HG03095 (cell line): ENCODE data around the gene RPLP2.

Experiments
- ATAC-seq: cut with Tn5 transposase; IDR thresholded peaks from one replicate; pipeline ENCODE4 v1.9.1; 2021; ENCODE audit warnings: moderate library complexity; ENCODE audit not compliant: unreplicated experiment

Gene RPLP2

GRCh38 chr11:809287-810039 lies at the start of gene RPLP2:
TSS of gene RPLP2 (plus strand) at chr11:809967. CDS start at chr11:810235, 268 bp downstream.
- peak; percentile 61 for ATAC-seq

DNA sequence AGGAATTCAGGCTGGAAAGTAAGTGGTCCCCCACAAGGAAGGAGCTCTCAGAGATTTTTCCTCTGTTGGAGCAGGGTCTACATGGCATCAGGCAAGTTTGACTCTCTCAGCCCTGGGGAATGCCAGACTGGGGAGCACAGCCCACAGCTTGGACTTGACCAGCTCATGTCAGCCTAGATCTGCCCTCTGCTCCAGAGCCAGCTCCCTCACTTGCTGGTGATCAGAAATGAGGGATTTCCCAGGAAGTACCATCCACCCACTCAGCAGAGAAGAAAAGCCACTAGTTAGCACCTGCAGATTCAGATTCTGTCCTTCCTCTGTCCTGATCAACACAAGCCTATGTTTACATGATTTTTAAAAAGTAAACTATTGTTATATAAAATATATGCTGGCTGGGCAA lies 49.5 kb upstream of the RPLP2 start:
- ATAC-seq, result no peak

- no peak for ATAC-seq
These were observed 48.1 kb upstream of the RPLP2 start for GRCh38 chr11:761526-762108.

DNA sequence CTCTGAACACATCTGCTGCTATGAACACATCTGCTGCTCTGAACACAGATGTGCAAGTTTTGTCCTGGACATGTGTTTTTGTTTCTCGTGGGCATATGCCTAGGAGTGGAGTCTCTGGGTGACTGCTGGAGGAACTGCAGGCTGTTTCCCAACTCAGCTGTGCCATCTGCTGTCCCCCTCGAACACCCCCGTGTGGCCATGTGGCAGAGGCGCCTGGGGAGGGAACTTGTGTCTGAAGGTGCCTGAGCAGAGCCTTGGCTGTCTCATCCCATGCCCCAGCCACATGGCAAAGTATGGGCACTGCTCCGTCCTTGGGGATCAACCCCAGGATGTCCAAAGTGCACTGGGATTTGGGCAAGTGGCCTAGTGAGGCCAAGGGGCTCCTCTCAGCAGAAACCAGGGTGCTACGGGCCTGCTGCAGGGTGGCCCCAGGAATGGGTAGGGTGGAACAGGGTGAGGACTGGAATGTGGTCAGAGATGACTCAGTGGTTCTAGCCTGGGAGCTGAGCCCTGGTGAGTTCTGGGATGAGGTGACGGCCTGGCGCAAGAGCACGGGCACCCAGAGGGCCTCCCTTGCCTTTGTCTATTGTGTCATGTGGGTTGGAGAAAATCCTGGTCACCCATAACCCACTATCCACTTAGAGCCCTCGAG lies 47.2 kb upstream of the RPLP2 start:
- ATAC-seq, result no peak

GRCh38 chr11:763073-763463 lies 46.7 kb upstream of the RPLP2 start:
- no peak for ATAC-seq

- ATAC-seq, result no peak
These were observed 46.0 kb upstream of the RPLP2 start for GRCh38 chr11:763549-764321.

- no peak for ATAC-seq
These were observed 45.3 kb upstream of the RPLP2 start for GRCh38 chr11:764322-765024.

- no peak for ATAC-seq
These were observed 44.6 kb upstream of the RPLP2 start for GRCh38 chr11:765025-765801.

- no peak for ATAC-seq
These were observed 44.0 kb upstream of the RPLP2 start for GRCh38 chr11:765802-766091.

- ATAC-seq, result no peak
These were observed 43.4 kb upstream of the RPLP2 start for GRCh38 chr11:766106-766935.

DNA sequence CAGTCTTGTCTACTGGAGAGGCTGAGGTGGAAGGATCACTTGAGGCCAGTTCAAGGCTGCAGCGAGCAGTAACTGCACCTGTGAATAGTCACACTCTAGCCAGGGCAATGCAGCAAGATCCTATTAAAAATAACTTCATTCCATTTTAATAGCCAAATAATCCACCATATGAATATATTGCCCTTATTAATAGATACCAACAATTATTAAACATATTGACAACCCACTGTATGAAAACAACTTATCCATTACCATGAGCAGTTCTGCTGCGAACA lies 42.9 kb upstream of the RPLP2 start:
- ATAC-seq, result no peak

GRCh38 chr11:767238-767637 lies 42.5 kb upstream of the RPLP2 start:
- ATAC-seq, result no peak

- ATAC-seq, result no peak
These were observed 39.7 kb upstream of the RPLP2 start for GRCh38 chr11:769887-770641.

DNA sequence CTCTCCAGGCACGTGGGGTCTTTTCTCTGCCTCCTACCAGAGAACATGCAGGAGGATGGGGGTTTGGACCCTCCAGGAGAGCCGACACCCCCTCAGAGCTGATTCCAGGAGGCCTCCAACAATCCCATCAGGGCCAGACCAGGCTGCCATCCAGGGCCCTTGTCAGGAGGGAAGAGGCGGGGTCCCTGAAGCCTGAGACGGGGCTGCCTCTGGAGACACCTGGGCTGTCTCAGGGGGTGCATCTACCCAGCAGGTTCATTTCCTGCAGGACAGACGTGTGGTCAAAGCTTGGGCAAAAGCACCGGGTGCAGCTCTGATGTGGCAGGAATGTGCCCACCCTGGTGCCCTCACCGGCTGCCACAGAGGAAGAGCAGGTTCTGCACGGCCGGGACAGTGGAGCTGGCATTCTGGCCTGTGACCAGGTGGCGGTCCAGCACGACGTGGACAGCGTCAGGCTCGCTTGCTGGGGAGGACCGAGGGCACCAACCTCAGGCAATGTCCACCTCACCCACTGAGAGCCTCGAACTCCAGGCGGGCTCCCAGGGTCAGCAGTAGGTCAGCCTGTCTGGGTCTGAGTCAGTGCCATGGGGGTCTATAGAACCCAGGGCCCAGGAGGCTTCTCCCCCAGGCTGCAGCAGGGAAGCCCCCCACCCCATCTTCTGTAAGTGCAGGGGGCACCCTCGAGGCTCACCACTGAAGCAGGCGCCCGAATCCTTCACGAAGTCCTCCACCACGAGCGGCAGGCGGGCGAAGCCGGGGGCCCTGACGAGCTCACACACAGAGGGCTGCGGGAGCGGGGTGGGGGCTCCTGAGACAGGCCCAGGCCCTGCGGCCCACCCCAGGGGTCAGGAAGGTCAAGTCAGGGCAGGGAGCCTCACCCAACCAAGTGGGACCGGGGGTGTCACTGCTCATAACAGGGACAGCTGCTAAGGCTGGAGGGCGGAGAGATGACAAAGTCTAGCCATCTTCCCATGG lies 38.8 kb upstream of the RPLP2 start:
- no peak for ATAC-seq

DNA sequence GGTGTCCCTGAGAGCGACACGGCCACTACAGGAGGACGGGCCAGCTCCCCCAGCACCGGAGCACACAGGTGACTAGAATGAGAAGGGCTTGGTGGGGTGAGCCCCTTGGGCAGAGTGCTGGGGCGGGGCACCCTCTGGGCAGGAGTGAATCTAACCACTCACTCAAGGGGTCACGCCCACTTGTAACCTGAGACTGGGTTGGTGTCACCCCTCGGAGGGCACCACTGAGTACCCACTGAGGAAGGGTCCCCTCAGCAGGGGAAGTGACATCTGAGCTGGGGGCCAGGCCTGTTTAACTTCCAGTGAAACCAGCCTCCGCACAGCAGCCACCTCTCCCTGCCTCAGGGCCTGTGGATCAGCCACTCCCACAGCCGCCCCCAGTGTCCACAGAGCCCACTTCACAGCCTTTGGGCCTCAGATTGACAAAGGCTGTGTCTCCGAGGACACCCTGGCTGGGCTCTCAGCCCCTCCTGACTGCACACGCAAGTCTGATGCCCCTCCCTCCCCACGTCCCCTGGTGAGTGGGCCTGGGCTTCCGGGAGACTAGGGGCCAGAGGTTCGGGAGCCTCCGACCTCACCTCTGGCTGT lies 38.1 kb upstream of the RPLP2 start:
- ATAC-seq, result no peak

- no peak for ATAC-seq
These were observed 37.1 kb upstream of the RPLP2 start for GRCh38 chr11:772429-773390.
